T-helper 2 cell treated with Interferon-gamma antibody and Interleukin-4, amounts not matched to agents 5 μg/mL and 100 μg/mL, for 36 hours (primary cell): ENCODE measurements around the gene TAP1.
A peak's percentile ranks its signal among the peaks of the same experiment; 100 is the strongest.
"Not testable (repeated sequence)": the region's sequence is repeated elsewhere in the genome, so short reads cannot be mapped to it uniquely, and the experiment has no call there.

Source experiments
- DNase-seq: peaks from one replicate; pipeline ENCODE4 v3.0.0; 2021; ENCODE audit warnings: low spot score
- H3K27ac Mint-ChIP-seq: one replicate; pipeline ENCODE4 v1.8.0; 2021; ENCODE audit warnings: mild to moderate bottlenecking, mixed read lengths
- H3K27me3 Mint-ChIP-seq: one replicate; pipeline ENCODE4 v1.8.0; 2021; ENCODE audit warnings: low read depth, mixed read lengths
- H3K36me3 Mint-ChIP-seq: one replicate; pipeline ENCODE4 v1.8.0; 2021; ENCODE audit warnings: low read depth, mixed read lengths
- H3K4me1 Mint-ChIP-seq: one replicate; pipeline ENCODE4 v1.8.0; 2021; ENCODE audit warnings: low read depth, mixed read lengths
- H3K4me3 Mint-ChIP-seq: one replicate; pipeline ENCODE4 v1.8.0; 2022; ENCODE audit warnings: mild to moderate bottlenecking, moderate library complexity, mixed read lengths
- H3K9me3 Mint-ChIP-seq: one replicate; pipeline ENCODE4 v1.8.0; 2021; ENCODE audit warnings: mixed read lengths

TAP1 gene, protein sequence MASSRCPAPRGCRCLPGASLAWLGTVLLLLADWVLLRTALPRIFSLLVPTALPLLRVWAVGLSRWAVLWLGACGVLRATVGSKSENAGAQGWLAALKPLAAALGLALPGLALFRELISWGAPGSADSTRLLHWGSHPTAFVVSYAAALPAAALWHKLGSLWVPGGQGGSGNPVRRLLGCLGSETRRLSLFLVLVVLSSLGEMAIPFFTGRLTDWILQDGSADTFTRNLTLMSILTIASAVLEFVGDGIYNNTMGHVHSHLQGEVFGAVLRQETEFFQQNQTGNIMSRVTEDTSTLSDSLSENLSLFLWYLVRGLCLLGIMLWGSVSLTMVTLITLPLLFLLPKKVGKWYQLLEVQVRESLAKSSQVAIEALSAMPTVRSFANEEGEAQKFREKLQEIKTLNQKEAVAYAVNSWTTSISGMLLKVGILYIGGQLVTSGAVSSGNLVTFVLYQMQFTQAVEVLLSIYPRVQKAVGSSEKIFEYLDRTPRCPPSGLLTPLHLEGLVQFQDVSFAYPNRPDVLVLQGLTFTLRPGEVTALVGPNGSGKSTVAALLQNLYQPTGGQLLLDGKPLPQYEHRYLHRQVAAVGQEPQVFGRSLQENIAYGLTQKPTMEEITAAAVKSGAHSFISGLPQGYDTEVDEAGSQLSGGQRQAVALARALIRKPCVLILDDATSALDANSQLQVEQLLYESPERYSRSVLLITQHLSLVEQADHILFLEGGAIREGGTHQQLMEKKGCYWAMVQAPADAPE

GRCh38 chr6:32853541-32854375 lies at the start of gene TAP1, which contains the start of gene PSMB9:
Gene TAP1 (minus strand): TSS chr6:32853704. CDS start chr6:32853636, 68 bp downstream.
Gene PSMB9 (plus strand): TSS chr6:32854192. CDS start chr6:32854230, 38 bp downstream.
- DNase-seq = peak; percentile 94
- Mint-ChIP-seq H3K4me3 (peak within 1 kb of the TSS; percentile 99), H3K36me3 (peaks cover 86% of the 10 kb centered on the region), H3K9me3 (no peaks in the 10 kb centered on the region), H3K4me1 (peaks cover 56% of the 10 kb centered on the region), H3K27me3 (no peaks in the 10 kb centered on the region), H3K27ac (peak within 1 kb of the TSS; percentile 100)

- H3K4me1 Mint-ChIP-seq = peaks cover 36% of the 10 kb centered on the region
- H3K36me3 Mint-ChIP-seq = peaks cover 18% of the 10 kb centered on the region
Observed at GRCh38 chr6:32895006-32895345, 41.5 kb upstream of the TAP1 start.

DNA sequence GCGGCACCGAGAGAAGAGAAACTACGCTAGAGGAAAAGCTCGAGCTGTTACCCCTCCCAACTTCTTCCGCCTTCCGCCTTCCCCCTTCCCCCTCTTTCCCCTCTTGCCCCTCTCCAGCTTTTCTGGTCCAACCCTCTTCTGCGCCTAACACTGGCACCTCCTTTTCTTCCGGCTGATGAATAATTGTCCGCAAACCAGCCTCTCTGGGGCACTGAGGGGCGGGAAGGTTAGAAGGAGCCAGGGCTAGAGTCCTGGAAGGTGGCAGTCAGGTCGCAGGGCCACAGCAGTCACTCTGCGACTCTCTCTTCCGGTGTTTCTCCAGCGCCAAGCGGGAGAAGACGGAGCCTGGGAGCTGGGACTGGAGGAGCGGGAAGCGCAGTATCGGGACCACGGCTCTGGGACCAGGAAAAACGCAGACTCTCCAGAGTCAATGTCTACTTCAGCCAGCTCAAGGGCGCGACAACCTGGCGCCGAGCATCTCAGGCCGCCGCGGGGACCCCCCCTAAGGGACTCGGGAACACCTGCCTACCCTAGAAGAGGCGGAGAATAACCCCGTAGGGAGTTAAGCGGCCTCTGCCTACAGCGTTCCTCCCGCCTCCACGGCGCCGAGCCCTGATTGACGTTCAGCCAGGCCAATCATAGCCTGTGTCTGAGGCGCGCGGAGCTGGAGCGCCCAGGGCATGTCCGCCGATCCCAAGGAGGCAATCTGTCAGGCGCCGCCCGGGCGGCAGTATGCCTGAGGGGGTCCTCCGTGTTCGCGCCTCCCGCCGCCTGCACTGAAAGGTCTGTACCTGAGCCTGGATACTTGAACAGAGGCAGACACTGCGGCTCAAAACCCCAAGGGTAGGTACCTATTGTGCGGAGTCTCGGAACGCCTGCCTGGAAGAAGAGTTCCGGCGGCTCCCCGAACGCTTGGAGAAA lies 40.8 kb upstream of the TAP1 start:
- Mint-ChIP-seq H3K4me1 (peaks cover 36% of the 10 kb centered on the region), H3K27ac (peak overlapping the region; percentile 95), H3K9me3 (no peaks in the 10 kb centered on the region)

More at GRCh38 chr6:32895006-32895345, 41.5 kb upstream of the TAP1 start:
- peak overlapping the region; percentile 99 for H3K4me3 Mint-ChIP-seq
- H3K27ac Mint-ChIP-seq = peak overlapping the region; percentile 95
- H3K27me3 Mint-ChIP-seq = no peaks in the 10 kb centered on the region
- H3K9me3 Mint-ChIP-seq = no peaks in the 10 kb centered on the region
- no peak for DNase-seq

GRCh38 chr6:32890831-32891230 lies 37.3 kb upstream of the TAP1 start:
- DNase-seq = no peak

More for the DNA sequence above, 40.8 kb upstream of the TAP1 start:
- Mint-ChIP-seq H3K36me3 (peaks cover 18% of the 10 kb centered on the region), H3K4me3 (peak overlapping the region; percentile 99), H3K27me3 (no peaks in the 10 kb centered on the region)
- peak; percentile 94 for DNase-seq

DNA sequence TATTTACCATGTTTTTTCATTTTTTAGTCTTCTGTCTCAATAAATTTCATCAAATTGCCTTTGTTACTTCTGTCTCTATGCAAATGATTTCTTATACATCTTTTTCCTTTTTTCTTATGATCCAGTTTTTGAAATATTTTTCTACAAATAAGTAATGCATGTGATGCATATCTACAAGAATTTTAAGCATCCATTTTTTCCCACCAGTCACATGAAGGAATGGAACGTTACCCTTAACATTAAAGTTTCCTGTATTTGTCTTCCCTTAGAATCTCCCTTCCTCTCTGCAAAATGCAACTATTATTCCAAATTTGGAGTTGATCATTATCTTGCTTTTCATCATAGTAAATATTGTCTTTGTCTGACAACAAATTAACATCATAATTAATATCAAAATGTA lies 36.0 kb upstream of the TAP1 start:
- H3K27ac Mint-ChIP-seq = no peak overlapping the region
- H3K4me3 Mint-ChIP-seq = no peak overlapping the region
- peaks cover 2% of the 10 kb centered on the region for H3K27me3 Mint-ChIP-seq
- no peak for DNase-seq
- peaks cover 5% of the 10 kb centered on the region for H3K4me1 Mint-ChIP-seq
- H3K9me3 Mint-ChIP-seq = no peaks in the 10 kb centered on the region
- H3K36me3 Mint-ChIP-seq = peaks cover 1% of the 10 kb centered on the region

More at GRCh38 chr6:32890831-32891230, 37.3 kb upstream of the TAP1 start:
- H3K36me3 Mint-ChIP-seq = peaks cover 6% of the 10 kb centered on the region
- H3K4me1 Mint-ChIP-seq = peaks cover 13% of the 10 kb centered on the region
- no peaks in the 10 kb centered on the region for H3K9me3 Mint-ChIP-seq
- H3K27ac Mint-ChIP-seq = no peak overlapping the region
- no peak overlapping the region for H3K4me3 Mint-ChIP-seq
- peaks cover 2% of the 10 kb centered on the region for H3K27me3 Mint-ChIP-seq

DNA sequence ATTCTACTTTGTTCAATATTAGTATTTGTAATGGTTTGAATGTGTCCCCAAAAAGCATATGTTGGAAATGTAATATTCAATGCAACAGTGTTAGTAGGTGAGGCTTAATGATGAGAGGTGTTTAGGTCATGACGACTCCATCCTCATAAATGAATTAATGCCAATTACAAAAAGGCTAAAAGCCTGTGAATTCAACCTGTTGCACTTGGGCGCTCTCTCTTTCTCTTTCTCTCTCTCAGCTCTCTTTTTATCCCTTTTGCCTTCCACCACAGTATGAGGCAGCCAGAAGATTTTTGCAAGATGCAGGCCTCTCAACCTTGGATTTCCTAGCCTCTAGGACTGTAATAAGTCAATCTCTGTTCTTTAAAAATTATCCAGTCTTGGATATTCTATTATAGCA lies 35.1 kb upstream of the TAP1 start:
- Mint-ChIP-seq H3K4me3 (no peak overlapping the region), H3K27me3 (peaks cover 2% of the 10 kb centered on the region), H3K9me3 (no peaks in the 10 kb centered on the region), H3K36me3 (no peaks in the 10 kb centered on the region), H3K27ac (no peak overlapping the region), H3K4me1 (peaks cover 2% of the 10 kb centered on the region)
- no peak for DNase-seq

- no peaks in the 10 kb centered on the region for H3K36me3 Mint-ChIP-seq
- H3K4me1 Mint-ChIP-seq = no peaks in the 10 kb centered on the region
- H3K27ac Mint-ChIP-seq = no peak overlapping the region
- peaks cover 2% of the 10 kb centered on the region for H3K27me3 Mint-ChIP-seq
- no peak overlapping the region for H3K4me3 Mint-ChIP-seq
- no peak for DNase-seq
- H3K9me3 Mint-ChIP-seq = no peaks in the 10 kb centered on the region
Observed at GRCh38 chr6:32887616-32888015, 34.1 kb upstream of the TAP1 start.

DNA sequence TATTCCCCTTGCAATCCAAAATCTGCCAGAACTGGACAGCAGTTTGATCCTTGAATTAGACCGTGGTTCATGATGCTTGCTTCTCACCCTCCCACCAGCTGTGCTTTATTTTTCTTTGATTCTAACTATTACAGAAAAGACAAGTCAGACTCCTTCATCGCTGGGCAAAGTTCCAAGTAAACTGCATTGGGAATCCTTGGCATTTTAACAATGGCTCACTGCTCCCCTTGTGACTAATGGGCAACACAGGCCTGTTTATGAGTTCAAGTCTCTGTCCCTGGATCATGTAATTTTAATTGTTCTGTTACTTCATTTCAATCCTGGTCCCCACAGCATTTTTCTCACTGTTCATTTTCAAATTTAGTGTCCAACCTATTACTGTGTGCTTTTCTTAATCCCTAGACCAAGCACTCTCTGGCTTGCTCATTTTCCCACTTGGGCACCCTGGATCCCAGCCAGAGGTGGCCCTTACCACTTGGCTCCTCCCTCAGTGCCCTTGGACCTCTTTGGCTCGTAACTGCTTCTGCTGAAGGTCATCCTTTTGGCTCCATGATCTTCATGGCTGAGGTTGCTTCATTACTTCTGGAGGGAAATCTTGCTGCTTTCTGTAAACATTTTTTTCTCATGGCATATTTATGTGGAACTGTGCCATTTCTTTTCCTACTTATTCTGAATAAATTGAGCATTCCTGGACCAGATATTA lies 33.3 kb upstream of the TAP1 start:
- DNase-seq = no peak
- no peaks in the 10 kb centered on the region for H3K9me3 Mint-ChIP-seq
- H3K27me3 Mint-ChIP-seq = peaks cover 2% of the 10 kb centered on the region
- no peak overlapping the region for H3K4me3 Mint-ChIP-seq
- H3K36me3 Mint-ChIP-seq = no peaks in the 10 kb centered on the region
- H3K4me1 Mint-ChIP-seq = no peaks in the 10 kb centered on the region
- no peak overlapping the region for H3K27ac Mint-ChIP-seq

- Mint-ChIP-seq H3K27ac (no peak overlapping the region), H3K4me1 (no peaks in the 10 kb centered on the region), H3K9me3 (no peaks in the 10 kb centered on the region), H3K36me3 (peaks cover 5% of the 10 kb centered on the region), H3K27me3 (peaks cover 2% of the 10 kb centered on the region), H3K4me3 (no peak overlapping the region)
- DNase-seq = no peak
Observed at GRCh38 chr6:32885698-32886286, 32.3 kb upstream of the TAP1 start.

GRCh38 chr6:32883789-32884188 lies 30.3 kb upstream of the TAP1 start:
- Mint-ChIP-seq H3K36me3 (peaks cover 18% of the 10 kb centered on the region), H3K9me3 (no peaks in the 10 kb centered on the region), H3K27ac (no peak overlapping the region), H3K4me3 (no peak overlapping the region), H3K27me3 (peaks cover 2% of the 10 kb centered on the region), H3K4me1 (no peaks in the 10 kb centered on the region)
- no peak for DNase-seq

DNA sequence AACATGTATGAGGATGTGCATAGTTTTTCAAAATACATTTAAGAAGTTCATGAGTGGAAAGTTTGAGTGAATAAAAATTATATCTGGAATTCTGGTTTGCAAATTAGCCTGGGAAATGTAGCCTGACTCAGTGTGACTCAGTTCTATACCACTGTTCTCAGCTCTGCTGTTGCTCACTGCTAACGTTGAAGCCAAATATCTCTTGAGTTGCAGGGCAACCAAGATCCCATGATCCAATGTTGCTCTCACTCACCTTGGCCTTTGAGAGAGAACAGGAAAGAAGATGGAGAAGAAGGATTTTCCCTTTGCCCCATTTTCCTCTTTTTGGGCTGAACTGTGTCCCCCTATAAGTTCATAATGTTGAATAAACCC lies 29.4 kb upstream of the TAP1 start:
- no peaks in the 10 kb centered on the region for H3K4me1 Mint-ChIP-seq
- H3K36me3 Mint-ChIP-seq = peaks cover 19% of the 10 kb centered on the region
- H3K27me3 Mint-ChIP-seq = no peaks in the 10 kb centered on the region
- H3K4me3 Mint-ChIP-seq = no peak overlapping the region
- H3K27ac Mint-ChIP-seq = no peak overlapping the region
- no peaks in the 10 kb centered on the region for H3K9me3 Mint-ChIP-seq
- no peak for DNase-seq

- peaks cover 20% of the 10 kb centered on the region for H3K36me3 Mint-ChIP-seq
- not testable (repeated sequence) for DNase-seq, H3K4me1 Mint-ChIP-seq, H3K27me3 Mint-ChIP-seq, H3K27ac Mint-ChIP-seq, H3K9me3 Mint-ChIP-seq, H3K4me3 Mint-ChIP-seq
Observed at GRCh38 chr6:32880962-32881361, 27.5 kb upstream of the TAP1 start.
